Right lobe of liver (tissue), 6 donors: ENCODE data around the gene TMED6. TPM values are rescaled to one million over a fixed set of nuclear protein-coding genes. Genes with fewer than 3 reads are reported as not detected.
A peak's percentile ranks its signal among the peaks of the same experiment; 100 is the strongest.

Experiments
- ATAC-seq, 4 donors: fragments of 200-7000 bp; cut with Tn5 transposase; one replicate each; pipeline ENCODE4 v1.9.1; 2020; ENCODE audit warnings: mild to moderate bottlenecking in 4 of 4, moderate library complexity in 4 of 4
- DNase-seq, 3 donors: peaks; one replicate each; pipeline ENCODE4 v3.0.0-alpha.2; 2020
- H3K27ac ChIP-seq, 3 donors: fragments of 200-600 bp; one replicate each; pipeline ENCODE4 v1.8.0; 2022
- H3K27me3 ChIP-seq, 2 donors: fragments of 200-600 bp; one replicate each; pipeline ENCODE4 v1.8.0; 2022
- H3K36me3 ChIP-seq, 4 donors: fragments of 200-600 bp; sonication (generic) in 1 of 4; one replicate each; pipeline versions ENCODE4 v1.5.1 to v1.8.0; 2017 to 2022; ENCODE audit warnings: control low read depth in 1 of 4
- H3K4me1 ChIP-seq, 4 donors: fragments of 200-600 bp; sonication (generic) in 1 of 4; one replicate each; pipeline versions ENCODE4 v1.5.1 to v1.8.0; 2017 to 2022; ENCODE audit warnings: control low read depth in 1 of 4
- H3K4me3 ChIP-seq, 3 donors: fragments of 200-600 bp; one replicate each; pipeline ENCODE4 v1.8.0; 2022
- H3K9me3 ChIP-seq, 4 donors: fragments of 200-600 bp; sonication (generic) in 1 of 4; one replicate each; pipeline versions ENCODE4 v1.5.1 to v1.8.0; 2017 to 2022; ENCODE audit warnings: control low read depth in 1 of 4
- POLR2A ChIP-seq: fragments of 450-650 bp; IDR thresholded peaks from one replicate; pipeline ENCODE4 v1.6.1; 2017; ENCODE audit warnings: antibody characterized with exemption, mild to moderate bottlenecking
- WGBS: methylation state at CpG from one replicate; pipeline ENCODE4 v1.1.6; 2018; ENCODE audit warnings: low coverage, low lambda C conversion rate; ENCODE audit not compliant: insufficient coverage; ENCODE audit errors: missing lambda C conversion rate; 5-methylcytosine and 5-hydroxymethylcytosine counted together
- intact Hi-C, 2 donors: fragments of 100-400 bp; cut with DNase I; formaldehyde crosslinking; loops; one replicate each; pipeline versions ENCODE4 v1.11.2 to v1.14.1; 2022
- total RNA-seq, 6 experiments: library from RNA; depleted of rRNA in 2 of 6; stranded (reverse); fragments of >200 nt in 2 of 6; fragmentation: NEBNext Ultra II Directional in 3 of 6; extraction: Animal tissue kit (Norgen Biotek cat#: 25700) in 3 of 6; gene quantifications; one replicate each; pipeline versions ENCODE4 v1.1.0 to v1.2.4, GENCODE V29; 2016 to 2023
- TF ChIP-seq, protein P1 (sequence below), 4 donors: fragments of 200-600 bp in 3 of 4; fragments of 450-650 bp in 1 of 4; IDR thresholded peaks; one replicate each; pipeline versions ENCODE4 v1.5.1 to v1.8.0; 2016 to 2022; ENCODE audit warnings: antibody characterized with exemption in 4 of 4, mild to moderate bottlenecking in 2 of 4
- donor health status: DM: no; HTN: yes; CAD: no.
- donor health status: DM: no; HTN: no; CAD: no.
- donor health status: DM: no; HTN: no; CAD: no.
- donor health status: DM: no; HTN: yes; CAD: no.
- donor health status: DM: no; HTN: yes; CAD: no.

Gene TMED6
- total RNA-seq, 6 experiments from 2014 or later: 1.6 to 9.9 (median 2.6) TPM

DNA sequence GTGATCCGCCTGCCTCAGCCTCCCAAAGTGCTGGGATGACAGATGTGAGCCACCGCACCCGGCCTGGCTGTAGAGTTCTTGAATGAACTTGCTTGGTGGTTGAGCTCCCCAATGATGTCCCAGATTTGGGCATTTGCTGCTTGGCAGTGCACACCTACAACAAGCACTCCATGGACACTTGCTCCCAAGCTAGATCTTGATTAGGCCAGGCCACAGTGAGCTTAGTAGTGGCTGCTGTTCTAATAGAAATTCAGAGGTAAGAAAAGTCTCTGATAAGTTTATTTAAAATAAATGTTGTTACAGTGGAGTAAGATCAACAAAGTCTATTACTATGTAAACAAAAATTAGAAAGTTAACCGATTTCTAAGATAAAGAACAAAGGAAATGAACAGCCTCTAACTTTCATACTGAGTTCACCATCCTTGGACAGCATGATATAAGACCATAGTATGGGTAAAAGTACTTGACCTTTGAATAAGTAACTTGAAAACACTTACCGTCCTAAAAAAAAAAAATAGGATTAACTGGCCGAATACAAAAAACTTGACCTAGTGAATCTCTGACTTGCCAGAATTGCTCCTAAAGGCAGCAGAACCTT lies 951 bp downstream of the TMED6 start:
- ATAC-seq (peak in 3 of 4 donors; percentile 11 to 34 (median 20)), DNase-seq (no peak)
- Histone ChIP-seq H3K27ac (no peak overlapping the region), H3K27me3 (no peaks in the 10 kb centered on the region), H3K9me3 (no peaks in the 10 kb centered on the region), H3K4me1 (peaks cover 0 to 4% (median 0%) of the 10 kb centered on the region in 4 donors), H3K4me3 (peak overlapping the region in 1 of 3 donors; percentile 51), H3K36me3 (peaks cover 0 to 2% (median 0%) of the 10 kb centered on the region in 4 donors)
- 69% methylated on average over 5 of the region's 6 CpGs for WGBS
- TF ChIP-seq, protein P1, sequence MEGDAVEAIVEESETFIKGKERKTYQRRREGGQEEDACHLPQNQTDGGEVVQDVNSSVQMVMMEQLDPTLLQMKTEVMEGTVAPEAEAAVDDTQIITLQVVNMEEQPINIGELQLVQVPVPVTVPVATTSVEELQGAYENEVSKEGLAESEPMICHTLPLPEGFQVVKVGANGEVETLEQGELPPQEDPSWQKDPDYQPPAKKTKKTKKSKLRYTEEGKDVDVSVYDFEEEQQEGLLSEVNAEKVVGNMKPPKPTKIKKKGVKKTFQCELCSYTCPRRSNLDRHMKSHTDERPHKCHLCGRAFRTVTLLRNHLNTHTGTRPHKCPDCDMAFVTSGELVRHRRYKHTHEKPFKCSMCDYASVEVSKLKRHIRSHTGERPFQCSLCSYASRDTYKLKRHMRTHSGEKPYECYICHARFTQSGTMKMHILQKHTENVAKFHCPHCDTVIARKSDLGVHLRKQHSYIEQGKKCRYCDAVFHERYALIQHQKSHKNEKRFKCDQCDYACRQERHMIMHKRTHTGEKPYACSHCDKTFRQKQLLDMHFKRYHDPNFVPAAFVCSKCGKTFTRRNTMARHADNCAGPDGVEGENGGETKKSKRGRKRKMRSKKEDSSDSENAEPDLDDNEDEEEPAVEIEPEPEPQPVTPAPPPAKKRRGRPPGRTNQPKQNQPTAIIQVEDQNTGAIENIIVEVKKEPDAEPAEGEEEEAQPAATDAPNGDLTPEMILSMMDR (IDR thresholded peaks at IDR 0.05): no peak
- TF ChIP-seq POLR2A: no peak
- intact Hi-C loops: no loop called here

DNA sequence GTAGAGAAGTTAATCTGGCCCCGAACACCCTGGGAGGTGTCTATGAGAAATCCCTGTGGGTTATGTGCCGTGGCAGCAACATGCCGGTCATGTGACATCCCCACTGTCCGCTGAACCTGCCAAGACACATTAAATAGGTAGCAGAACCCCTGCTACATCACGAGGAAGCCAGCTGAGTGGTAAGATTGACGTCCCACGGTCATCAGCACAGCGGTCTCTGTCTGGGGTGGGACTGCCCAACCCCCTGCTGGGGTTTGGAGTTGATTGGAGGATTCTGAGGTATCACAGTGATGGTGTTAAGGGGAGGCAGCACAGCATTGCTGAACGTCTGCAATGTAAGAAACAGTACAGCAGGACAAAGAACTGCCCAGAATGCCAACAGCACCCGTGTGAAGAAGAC lies 2.0 kb downstream of the TMED6 start:
- Histone ChIP-seq H3K36me3 (no peaks in the 10 kb centered on the region), H3K27me3 (no peaks in the 10 kb centered on the region), H3K4me1 (peaks cover 0 to 4% (median 0%) of the 10 kb centered on the region in 4 donors), H3K9me3 (no peaks in the 10 kb centered on the region), H3K4me3 (no peak overlapping the region), H3K27ac (no peak overlapping the region)
- WGBS: 94% methylated on average over 7 of the region's 10 CpGs
- DNase-seq: no peak
- ATAC-seq: no peak
- intact Hi-C loops: no loop called here
- TF ChIP-seq POLR2A: no peak
- TF ChIP-seq, protein P1 (IDR thresholded peaks at IDR 0.05): no peak

DNA sequence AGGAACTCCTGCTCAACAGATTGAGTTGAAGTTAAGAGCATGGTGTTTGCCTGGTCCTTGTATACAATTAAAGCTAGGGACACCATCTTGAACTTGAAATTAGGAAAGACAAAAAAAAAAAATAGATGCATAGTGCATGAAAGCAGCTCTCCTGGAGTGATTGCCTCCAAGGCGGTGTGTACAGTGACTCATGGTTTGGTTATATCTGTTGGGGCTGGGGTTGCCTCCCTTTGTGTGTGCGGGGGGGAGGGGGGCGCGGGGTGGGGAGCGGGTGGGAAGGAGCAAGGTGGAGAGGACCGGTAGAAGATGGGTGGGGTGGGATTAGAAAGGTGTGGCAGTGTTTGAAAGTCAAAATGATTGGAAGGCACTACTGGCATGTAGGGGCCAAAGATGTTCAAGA lies 3.4 kb downstream of the TMED6 start:
- WGBS: 96% methylated on average over 6 of the region's 6 CpGs
- intact Hi-C loops: no loop called here
- ATAC-seq (no peak), DNase-seq (no peak)
- no peaks in the 10 kb centered on the region for H3K27me3 ChIP-seq
- no peak overlapping the region for H3K4me3 ChIP-seq
- peaks cover 0 to 6% (median 1%) of the 10 kb centered on the region in 4 donors for H3K36me3 ChIP-seq
- H3K27ac ChIP-seq: no peak overlapping the region
- peaks cover 0 to 4% (median 0%) of the 10 kb centered on the region in 4 donors for H3K4me1 ChIP-seq
- no peak for TF ChIP-seq POLR2A
- TF ChIP-seq, protein P1 (IDR thresholded peaks at IDR 0.05): no peak
- H3K9me3 ChIP-seq: no peaks in the 10 kb centered on the region

DNA sequence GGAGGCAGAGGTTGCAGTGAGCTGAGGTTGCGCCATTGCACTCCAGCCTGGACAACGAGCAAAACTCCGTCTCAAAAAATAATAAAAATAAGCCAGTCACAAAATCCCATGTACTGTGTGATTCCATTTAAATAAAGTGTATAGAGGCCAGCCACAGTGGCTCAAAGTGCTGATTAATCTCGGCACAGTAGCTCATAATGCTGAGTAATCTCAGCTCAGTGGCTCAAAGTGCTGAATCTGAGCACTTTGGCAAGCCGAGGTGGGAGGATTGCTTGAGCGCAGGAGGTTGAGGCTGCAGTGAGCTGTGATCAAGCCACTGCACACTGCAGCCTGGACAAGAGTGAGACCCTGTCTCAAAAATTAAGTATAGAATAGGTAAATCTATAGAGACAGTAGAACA lies 4.9 kb downstream of the TMED6 start:
- no peaks in the 10 kb centered on the region for H3K4me1 ChIP-seq
- DNase-seq (no peak), ATAC-seq (no peak)
- no peak overlapping the region for H3K27ac ChIP-seq
- WGBS: 82% methylated on average over 6 of the region's 6 CpGs
- no peaks in the 10 kb centered on the region for H3K27me3 ChIP-seq
- H3K9me3 ChIP-seq: no peaks in the 10 kb centered on the region
- intact Hi-C loops: no loop called here
- no peak overlapping the region for H3K4me3 ChIP-seq
- peaks cover 0 to 22% (median 3%) of the 10 kb centered on the region in 4 donors for H3K36me3 ChIP-seq
- TF ChIP-seq, protein P1 (IDR thresholded peaks at IDR 0.05): no peak
- no peak for TF ChIP-seq POLR2A
